NCI-H1417 treated with DMSO at 0.1 percent for 48 hours (cell line): ENCODE measurements around the gene PXT1.

Source experiments
- DNase-seq: peaks from one replicate; lab custom pipeline; 2025; lab: John Stamatoyannopoulos, UW

The PXT1 gene

DNA sequence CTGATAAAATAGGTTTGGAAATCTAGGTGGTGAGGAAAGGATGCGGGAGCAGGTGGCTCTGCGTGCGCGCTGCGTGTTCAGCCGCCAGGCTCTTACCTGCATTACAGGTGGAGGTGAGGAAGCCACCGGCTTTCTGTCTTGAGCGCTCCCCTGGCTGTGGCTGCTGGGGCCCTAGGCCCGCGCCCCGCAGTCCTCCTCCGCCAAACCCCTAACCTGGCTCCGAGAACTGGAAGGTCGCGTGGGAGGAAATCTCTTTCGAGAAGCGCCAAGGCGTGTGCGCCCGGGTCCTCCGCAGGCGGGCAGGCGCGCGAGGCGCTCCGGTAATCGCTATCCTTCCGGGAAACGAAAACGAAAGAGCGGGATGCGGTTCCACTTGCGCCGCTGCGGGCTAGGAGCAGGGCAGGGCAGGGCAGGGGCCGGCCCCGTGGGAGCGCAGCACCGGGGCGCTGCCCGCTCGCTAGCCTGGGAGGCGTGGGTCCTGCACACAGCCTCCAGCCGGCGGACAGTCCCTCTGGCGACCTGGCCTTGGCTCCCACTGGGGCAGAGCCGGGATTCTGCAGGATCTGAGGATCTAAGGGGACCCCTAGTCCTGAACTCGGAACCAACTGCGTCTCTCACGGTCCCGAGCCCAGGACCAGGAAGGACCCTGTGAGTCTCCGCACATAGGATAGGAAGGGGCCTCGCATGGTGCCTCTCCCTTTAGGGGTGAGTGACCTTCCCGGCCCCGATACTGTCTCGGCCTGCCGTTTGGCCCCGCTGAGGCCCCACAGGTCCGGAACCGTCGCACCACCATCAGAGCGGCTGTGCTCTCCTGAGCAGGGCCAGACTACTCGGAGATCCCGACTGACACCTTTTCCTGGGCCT, 55.0 kb downstream of the PXT1 start, which contains the start of gene ETV7:
TSS of gene ETV7 (minus strand) at position 230 of the 864 bp plus-strand sequence. CDS start at position 102, 128 bp downstream.
- no peak for DNase-seq

DNA sequence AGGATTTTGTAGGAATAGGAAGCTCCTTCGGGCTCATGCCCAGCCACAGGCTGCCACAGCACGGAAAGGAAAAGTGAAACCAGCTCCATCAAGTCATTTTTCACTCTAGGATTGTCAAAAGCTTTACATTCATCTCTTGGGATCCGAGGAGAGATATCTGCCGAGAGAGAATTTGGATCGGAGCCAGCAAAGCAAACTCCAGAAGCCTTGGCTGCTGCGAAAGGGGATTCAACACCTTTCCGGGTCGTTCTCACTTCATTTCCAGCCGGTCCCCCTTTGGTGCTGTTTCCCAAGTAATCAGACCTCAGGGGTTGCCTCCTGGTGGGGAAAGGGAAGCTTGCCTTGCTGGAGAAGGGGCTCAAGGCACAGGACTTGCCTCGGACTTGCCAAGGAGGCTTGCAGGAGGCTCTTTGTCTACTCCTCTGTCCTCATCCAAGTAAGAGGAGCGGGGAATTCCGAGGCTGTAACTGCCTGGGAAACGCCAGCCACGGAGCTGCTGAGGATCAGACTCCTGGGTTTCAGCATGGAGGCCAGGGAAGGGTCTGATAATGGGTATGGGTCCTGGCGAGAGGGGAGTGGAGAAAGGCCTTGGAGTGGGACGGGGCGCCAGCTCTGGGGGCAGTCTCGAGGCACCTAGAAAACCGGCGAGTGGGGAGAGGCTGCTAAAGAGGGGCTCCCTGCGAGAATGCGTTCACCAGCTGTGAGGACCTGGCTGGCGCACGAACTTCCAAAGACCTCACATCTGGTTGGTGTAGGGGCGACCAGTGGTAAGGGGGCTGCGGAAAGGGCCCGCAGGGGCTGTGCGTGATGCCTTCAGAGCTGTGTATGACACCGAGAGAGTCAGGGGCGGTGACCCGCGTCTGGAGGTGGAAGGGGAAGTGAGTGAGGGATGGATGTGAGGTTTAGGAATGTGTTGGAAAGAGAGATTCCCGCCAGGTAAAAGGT, 55.9 kb downstream of the PXT1 start:
- DNase-seq, result no peak

DNA sequence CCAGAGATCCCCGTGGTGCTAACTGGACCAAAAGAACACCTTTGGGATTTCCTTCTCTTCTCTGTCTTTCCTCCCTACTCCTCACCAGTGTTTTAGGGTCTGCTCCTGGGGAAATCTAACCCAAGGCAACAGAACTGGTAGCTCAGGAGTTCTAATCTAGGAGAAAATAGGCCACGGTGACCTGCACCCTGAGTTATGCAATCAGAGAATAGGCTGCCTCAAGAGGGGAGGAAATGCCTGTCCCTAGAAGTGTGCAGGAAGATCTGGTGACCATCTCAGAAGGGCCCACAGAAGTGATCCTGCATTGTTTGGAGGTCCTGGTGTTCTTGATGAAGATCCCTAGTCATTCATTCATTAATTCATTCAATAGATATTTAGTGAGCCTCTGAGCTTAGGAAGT, 58.6 kb downstream of the PXT1 start:
- DNase-seq, result no peak

DNA sequence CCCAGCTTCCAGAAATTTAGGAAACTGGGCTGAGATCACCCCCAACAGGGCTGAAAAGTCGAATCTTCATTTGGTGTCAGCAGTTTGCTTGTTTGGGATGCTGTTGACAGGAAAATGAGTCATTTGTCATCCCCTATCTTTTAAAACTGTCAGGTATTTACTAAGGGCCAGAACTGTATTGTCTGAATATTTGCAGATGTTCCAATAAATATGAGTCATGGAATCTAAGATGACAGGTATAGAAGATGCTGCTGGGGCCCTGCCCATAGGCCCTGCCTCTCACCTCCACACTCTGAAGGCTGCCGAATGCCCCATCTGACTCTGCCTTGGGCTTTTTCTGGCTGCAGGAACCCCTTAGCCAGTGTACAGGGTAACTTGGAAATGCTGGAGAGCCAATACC, 59.0 kb downstream of the PXT1 start:
- DNase-seq, result no peak

DNA sequence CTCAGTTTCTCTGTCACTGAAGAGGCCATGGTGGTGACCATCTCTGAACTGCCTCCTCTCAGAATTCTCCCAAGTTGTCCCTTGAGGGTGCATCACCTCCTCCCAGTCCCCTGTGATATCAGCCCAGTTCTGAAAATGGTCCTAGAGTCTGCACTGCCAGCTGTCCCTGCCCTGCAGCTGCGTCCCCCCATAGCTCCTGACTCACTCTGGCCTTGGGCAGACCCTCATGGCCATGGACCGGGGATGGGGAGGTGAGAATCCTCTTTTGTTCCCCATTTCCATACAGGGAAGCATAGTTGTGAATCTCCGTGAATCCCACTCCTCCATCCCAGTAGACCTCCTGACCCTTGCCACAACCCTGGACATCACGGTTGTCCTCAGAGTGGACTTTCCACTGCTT, 59.7 kb downstream of the PXT1 start:
- DNase-seq, result no peak

DNA sequence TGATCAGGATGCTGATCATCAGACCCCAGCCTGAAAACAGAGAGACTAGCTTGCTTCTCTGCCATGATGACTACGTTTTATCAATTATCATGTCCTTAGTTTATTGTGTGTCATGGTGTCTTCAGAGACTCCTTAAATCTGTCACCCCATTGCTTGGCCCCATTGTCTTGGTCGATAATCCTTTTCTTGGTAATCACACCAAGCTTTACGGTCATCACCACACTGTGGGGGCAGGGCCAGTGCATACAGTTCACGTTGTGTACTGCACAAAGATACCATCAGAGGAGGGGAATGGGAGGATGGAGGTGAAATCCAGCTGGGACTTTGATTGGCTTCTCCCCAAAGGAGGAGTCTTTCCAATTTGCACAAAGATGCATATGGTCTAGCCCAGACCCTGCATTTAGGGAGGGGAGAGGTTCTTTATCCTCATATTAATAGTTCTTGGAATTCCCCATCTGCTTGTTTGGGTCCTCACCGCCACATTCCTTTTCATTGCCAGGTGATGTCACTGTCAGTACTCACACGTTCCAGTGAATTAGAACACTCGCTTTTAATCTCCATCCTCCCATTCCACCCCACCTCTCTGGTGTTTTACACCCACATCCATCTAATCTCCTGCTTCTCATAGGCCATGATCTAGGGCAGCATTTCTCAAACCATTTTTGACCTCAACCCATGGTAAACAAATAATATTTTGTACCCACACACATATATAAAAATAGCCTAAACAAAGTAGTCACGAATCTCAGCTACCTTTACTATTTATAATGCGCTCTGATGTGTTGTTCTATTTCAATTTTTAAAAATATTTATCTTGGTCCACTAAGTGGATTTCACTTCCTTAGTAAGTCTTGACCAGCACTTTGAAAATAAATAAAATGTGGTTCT, 60.9 kb downstream of the PXT1 start:
- DNase-seq, result no peak

DNA sequence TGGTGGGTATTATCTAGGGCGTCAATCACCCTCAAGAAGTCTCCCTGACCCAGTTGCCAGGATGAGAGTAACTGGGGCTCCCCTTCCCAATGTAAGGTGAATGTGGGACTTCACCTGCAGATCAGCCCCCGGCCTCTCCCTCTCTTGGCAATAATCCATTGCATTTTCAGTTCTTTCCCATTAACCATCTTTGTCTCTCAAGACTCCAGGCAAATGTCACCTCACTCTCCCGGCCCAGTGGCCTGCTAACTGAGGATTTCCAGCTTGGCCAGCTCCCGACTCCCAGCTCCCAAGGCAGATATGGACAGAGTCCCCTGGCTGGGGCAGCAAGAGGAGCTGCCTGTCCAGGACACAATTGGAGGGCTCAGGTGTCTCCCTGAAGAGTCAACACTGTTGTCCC, 62.5 kb downstream of the PXT1 start:
- no peak for DNase-seq

DNA sequence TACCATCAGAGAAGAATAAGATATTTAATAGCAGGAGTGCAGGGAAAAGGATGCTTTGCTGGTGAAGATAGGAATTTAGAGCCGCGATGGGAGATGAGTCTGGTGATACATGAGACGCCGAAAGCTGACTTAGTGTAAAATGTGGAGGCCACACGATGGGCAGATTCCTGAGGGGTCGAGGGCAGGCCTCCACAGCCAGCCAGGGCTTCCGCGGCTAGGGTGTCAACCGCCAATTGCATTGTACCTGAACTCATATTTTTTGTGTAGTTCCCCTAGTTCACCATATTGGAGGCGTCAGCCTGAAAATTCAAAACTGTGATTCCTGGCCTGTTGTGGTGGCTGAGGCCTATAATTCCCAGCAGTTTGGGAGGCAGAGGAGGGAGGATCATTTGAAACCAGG, 63.7 kb downstream of the PXT1 start:
- no peak for DNase-seq

DNA sequence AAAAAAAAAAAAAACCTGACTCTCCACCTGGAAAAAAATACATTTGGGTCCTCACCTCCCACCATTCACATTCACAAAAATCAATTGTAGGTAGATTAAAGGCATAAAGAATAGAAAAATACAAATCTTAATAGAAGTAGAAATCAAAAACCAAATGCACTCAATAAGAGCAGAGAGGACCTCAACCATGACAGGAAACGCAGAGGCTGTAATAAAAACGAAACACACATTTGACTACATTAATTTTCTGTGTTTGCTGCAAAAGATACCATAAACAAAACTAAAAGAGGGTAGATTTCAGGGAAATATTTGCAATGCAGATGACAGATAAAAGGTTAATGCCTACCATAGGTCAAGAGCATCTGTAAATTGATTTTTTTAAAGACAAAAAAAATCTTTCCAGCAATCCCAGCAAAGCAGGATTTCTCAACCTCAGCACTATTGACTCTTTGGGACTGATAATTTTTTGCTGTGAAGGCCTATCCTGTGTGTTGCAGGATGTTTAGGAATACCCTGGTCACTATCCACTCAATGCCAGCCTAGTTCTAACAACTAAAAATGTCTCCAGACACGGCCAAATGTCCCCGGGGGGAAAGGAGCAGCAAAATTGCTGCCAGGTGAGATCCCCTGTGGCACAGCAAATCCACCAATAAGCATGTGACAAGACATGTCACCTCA, 64.3 kb downstream of the PXT1 start:
- no peak for DNase-seq

DNA sequence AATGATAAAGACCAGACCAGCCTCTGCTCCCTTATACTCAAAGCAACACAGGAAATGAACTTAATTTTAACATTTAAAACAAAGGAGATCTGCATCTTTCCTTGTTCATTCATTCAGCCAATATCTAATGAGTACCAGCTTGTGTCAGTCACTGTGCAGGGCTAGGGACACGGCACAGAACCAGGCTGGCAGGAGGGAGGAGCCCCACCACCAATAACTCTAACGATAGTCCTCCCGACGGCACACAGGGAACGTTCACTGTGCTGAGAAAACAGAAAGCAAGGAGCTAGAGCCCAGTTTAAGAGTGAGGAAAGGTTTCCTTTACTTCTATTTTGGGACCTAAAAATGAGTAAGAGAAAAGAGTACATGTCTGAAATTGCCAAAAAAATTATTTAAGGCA, 65.1 kb downstream of the PXT1 start:
- no peak for DNase-seq

DNA sequence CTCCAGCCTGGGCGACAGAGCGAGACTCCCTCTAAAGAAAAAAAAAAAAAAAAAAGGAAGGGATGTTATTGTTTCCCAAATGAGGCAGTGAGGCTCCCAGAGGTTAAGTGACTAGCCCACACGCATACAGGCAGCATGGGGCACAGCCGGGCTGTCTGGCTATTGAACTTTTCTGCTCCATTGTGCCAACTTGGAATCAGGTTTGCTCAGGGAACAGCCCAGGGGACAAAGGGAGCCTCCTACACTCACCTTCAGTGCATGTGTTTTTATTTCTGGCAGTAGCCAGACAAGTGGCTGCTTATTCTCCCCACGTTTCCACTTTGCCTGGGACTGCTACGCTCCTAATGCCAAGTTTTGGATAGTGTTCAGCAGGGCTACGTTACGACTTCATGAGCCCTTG, 65.9 kb downstream of the PXT1 start:
- no peak for DNase-seq

DNA sequence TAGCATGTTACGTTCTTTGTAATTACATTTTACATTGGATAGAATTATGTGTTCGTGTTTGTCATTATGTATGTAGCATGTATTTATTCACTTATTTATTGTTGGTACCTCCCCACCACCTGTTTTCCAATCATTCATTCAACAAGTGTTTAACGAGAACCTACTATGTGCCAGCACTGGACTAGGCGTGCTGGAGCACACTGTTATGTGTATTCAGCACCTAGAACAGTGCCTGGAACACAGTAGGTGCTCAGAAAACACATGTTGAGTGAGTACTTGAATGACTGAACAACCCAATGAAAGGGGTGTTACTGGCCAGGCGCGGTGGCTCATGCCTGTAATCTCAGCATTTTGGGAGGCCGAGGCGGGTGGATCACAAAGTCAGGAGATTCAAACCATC, 66.5 kb downstream of the PXT1 start:
- no peak for DNase-seq

DNA sequence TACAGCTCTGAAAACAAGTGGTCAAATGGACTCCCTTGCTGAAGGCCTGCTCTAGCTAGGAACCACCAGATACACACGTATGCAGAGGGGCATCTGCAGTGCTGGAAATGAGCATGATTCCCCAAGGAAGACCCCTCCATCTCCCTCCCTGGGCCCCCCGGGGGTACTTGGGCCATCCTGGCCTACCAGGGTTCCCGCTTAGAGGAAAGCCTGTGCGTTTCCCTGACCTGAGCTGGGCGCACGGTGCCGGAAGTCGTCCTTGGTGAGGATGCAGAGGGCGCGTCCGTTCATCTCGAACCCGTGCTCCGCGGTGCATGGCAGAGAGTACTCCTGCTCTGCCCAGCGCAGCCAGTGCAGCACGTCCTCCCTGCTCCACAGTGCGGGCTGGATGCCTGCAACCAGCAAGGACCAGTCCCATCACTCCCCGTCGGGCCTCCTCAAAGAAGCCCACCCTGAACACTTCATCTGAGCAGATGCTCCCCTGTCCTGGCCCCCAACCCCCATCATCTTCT, 67.0 kb downstream of the PXT1 start:
- no peak for DNase-seq

DNA sequence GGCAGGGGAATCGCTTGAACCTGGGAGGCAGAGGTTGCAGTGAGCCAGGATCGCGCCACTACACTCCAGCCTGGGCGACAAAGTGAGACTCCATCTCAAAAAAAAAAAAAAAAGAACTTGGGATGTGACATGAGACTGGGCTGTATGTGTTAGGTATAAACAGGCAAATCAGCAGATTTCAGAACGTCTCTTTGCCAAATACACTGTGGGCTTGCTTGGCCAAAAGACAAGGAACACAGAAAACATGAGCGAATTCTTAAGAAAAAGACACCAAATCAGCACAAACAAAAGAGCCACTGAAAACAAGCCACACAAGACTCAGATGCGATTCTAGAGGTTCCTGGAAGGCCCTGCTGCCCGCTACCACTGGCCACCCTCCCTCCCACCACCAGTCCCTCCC, 67.7 kb downstream of the PXT1 start:
- no peak for DNase-seq

DNA sequence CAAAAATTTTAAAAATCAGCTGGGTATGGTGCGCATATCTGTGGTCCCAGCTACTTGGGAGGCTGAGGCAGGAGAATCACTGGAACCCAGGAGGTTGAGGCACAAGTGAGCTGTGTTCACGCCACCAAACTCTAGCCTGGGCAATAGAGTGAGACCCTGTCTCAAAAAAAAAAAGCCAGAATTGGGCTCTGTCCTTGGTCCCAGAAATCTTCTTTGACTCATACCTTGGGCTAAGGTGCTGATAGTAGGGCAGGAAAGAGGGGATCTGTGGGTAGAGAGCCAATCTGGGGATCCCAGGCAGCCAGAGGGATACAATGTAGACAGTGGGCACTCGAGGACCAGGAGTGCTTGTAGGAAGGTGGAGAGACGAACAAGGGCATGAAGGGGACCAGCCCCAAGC, 68.5 kb downstream of the PXT1 start:
- DNase-seq, result no peak

DNA sequence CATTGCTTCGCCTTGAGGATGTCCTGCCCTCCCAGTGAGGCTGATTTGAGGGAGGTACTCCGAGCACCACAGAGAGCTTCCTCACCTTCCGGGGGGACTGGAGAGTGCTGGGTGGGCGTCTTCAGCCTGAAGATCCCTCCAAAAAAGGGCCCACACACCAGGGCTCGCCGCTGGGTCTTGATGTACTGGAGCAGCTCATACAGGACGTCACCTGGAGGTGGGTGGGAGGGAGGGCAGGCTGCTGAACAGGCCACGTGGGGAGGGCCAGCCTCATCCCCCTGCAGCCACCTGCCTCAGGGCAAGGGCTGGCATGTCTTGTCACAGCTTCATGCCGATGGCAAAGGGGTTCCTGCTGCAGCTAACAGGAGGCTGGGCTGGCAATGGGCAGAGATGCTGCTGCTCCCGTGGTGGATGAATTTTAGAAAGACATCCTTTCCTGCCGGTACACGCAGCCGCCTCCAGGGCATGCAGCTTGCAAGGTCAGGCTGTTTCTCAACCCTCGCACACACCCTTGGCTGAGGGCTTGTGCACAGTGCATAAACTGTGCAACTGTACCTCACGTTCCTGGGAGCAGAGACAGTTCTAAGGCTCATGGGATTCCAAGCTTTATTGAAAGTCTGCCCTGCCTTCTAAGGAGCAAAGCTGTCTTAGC, 69.2 kb downstream of the PXT1 start:
- no peak for DNase-seq

DNA sequence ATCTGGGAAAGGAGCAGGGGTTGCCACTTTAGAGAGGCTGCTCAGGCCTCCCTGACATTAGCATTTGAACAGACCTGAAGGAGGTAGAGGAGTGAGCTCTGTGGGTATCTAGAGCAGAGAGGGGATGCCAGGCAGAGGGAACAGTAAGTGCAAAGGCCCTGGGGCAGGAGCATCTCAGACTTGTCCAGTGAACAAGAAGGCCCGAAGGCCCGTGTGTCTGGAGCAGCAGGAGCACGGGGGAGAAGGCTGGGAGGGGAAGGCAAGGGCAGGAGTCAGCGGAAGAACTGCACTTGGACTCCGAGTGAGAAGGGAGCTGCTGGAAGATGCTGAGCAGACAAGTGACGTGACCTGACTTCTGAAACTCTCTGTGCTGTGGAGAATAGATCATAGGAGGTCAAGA, 70.6 kb downstream of the PXT1 start:
- DNase-seq, result no peak

DNA sequence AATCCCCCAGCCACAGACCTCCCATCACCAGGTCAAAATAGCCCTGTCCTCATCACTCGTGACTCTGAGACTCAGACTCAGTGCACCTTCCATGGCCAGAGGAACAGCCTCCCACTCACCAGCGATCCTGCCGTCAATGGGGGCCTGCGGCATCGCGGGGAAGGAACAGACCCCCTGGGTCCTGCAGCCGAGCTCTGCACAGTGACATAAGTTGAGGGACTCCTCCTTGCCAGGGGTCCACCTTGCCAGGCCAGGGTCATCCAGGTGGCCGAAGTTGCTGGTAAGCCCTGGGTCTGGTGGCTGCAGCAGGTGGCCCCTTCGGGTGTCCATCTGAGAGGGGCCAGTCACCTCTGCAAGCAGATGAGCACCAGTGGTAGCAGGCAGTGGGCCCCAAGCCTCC, 71.4 kb downstream of the PXT1 start:
- no peak for DNase-seq

DNA sequence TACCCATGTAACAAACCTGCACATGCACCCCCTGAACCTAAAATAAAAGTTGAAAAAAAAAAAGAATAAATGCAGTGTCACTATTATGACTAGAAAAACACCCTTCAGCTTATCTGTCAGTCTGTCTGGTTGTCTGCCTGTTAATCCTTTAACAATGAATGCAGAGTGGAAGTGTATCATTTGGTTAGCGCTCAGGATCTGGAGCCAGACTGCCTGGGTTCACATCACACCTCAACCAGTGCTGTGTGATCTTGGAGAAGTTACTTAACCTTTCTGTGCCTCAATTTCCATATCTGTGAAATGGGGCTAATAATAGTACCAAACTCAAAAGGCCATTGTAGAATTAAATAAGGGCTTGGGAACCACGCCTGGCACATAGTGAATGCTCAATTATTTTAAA, 72.0 kb downstream of the PXT1 start:
- no peak for DNase-seq
